CD4-positive, CD25-positive, alpha-beta regulatory T cell (primary cell): ENCODE data around the gene ITGAL. TPM values are rescaled to one million over a fixed set of nuclear protein-coding genes. Genes with fewer than 3 reads are reported as not detected.
"Not testable (repeated sequence)": the region's sequence is repeated elsewhere in the genome, so short reads cannot be mapped to it uniquely, and the experiment has no call there.

ENCODE experiments used
- ATAC-seq, 2 donors: fragments of 150-1000 bp; cut with Tn5 transposase; one replicate each; pipeline ENCODE4 v1.10.0; 2021; ENCODE audit warnings: low read depth in 2 of 2, moderate number of reproducible peaks in 2 of 2, moderate library complexity in 1 of 2
- DNase-seq, 3 donors: peaks; one replicate each; pipeline versions ENCODE4 v3.0.0 to v3.0.0-alpha.2; 2012 to 2022; ENCODE audit warnings: mixed read lengths in 1 of 3
- H3K27ac ChIP-seq: one replicate; pipeline ENCODE4 v1.7.0; 2013; ENCODE audit warnings: mild to moderate bottlenecking, low read length; ENCODE audit not compliant: insufficient read depth, poor library complexity, severe bottlenecking
- H3K27me3 ChIP-seq: one replicate; pipeline ENCODE4 v1.7.0; 2013; ENCODE audit warnings: low read length; ENCODE audit not compliant: control insufficient read depth, insufficient read depth
- H3K36me3 ChIP-seq: one replicate; pipeline ENCODE4 v1.7.0; 2013; ENCODE audit warnings: mild to moderate bottlenecking, low read length, moderate library complexity; ENCODE audit not compliant: control insufficient read depth, insufficient read depth
- H3K4me1 ChIP-seq: 2 replicates; pipeline ENCODE4 v1.7.0; 2013; ENCODE audit warnings: mild to moderate bottlenecking, low read length; ENCODE audit not compliant: insufficient read depth, control insufficient read depth, poor library complexity, severe bottlenecking
- H3K4me3 ChIP-seq: one replicate; pipeline ENCODE4 v1.7.0; 2013; ENCODE audit warnings: low read depth, mild to moderate bottlenecking, low read length, moderate library complexity
- H3K9me3 ChIP-seq, 2 experiments: 1 replicate in 1 of 2; 2 replicates in 1 of 2; pipeline ENCODE4 v1.7.0; 2013; ENCODE audit warnings: low read length in 2 of 2, mild to moderate bottlenecking in 1 of 2, moderate library complexity in 1 of 2; ENCODE audit not compliant: control insufficient read depth in 2 of 2
- H3K27ac Mint-ChIP-seq, 3 donors: one replicate each; pipeline ENCODE4 v1.8.0; 2020 to 2022; ENCODE audit warnings: mild to moderate bottlenecking in 3 of 3, mixed read lengths in 3 of 3, moderate library complexity in 2 of 3
- H3K27me3 Mint-ChIP-seq: one replicate; pipeline ENCODE4 v1.8.0; 2022; ENCODE audit warnings: mild to moderate bottlenecking, mixed read lengths
- H3K36me3 Mint-ChIP-seq: one replicate; pipeline ENCODE4 v1.8.0; 2020; ENCODE audit warnings: mixed read lengths
- H3K4me1 Mint-ChIP-seq, 4 donors: one replicate each; pipeline ENCODE4 v1.8.0; 2020 to 2022; ENCODE audit warnings: mixed read lengths in 4 of 4, mild to moderate bottlenecking in 1 of 4
- H3K4me3 Mint-ChIP-seq, 4 donors: one replicate each; pipeline ENCODE4 v1.8.0; 2020 to 2022; ENCODE audit warnings: mild to moderate bottlenecking in 4 of 4, mixed read lengths in 4 of 4, moderate library complexity in 3 of 4
- H3K9me3 Mint-ChIP-seq, 7 donors: one replicate each; pipeline ENCODE4 v1.8.0; 2020 to 2022; ENCODE audit warnings: mixed read lengths in 7 of 7, mild to moderate bottlenecking in 3 of 7, moderate library complexity in 2 of 7
- polyA plus RNA-seq, 4 donors: library from polyadenylated mRNA; unstranded; fragments of 300-500 nt; fragmentation: Illumina TruSeq; gene quantifications; one replicate each; pipeline ENCODE4 v1.2.3, GENCODE V29; 2021
- total RNA-seq: library from RNA; stranded (reverse); gene quantifications from one replicate; pipeline ENCODE4 v1.2.3, GENCODE V29; 2022

ITGAL gene
- total and polyA plus RNA-seq, 5 donors from 2014 or later, result 106 to 393 (median 125) TPM

DNA sequence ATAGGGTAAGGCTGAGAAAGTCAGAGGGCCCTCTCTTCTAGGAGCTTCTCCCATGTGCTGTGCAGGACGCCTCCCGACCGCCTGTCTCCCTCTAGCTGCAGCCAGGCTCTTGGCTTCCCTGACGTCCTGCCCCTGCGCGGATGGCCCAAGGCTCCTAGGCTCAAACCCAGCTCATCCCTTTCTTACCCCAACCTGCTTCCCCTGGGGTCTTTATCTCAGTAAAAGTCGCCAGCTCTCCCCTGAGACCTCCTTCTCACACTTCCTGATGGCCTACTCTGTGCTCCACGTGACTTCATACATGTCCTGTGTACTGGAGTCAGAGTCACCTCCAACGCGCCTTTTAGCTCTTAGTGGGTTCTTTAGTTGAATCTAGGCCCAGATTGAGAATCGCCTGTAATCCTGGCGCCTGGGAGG is 63.2 kb downstream of the ITGAL start:
- peak overlapping the region; percentile 96 to 99 (median 98) for H3K27ac Mint-ChIP-seq
- H3K36me3 ChIP-seq, result peaks cover 5% of the 10 kb centered on the region
- no peaks in the 10 kb centered on the region for H3K27me3 Mint-ChIP-seq
- peaks cover 32% of the 10 kb centered on the region for H3K4me1 ChIP-seq
- H3K4me1 Mint-ChIP-seq, result peaks cover 10 to 51% (median 25%) of the 10 kb centered on the region in 4 donors
- peak overlapping the region; percentile 89 to 99 (median 96) for H3K4me3 Mint-ChIP-seq
- peak overlapping the region; percentile 94 for H3K4me3 ChIP-seq
- peak overlapping the region; percentile 90 for H3K27ac ChIP-seq
- no peaks in the 10 kb centered on the region for H3K9me3 Mint-ChIP-seq
- no peaks in the 10 kb centered on the region for H3K9me3 ChIP-seq
- ATAC-seq (peak; percentile 50 to 52), DNase-seq (peak; percentile 34 to 81 (median 45))
- peaks cover 13% of the 10 kb centered on the region for H3K36me3 Mint-ChIP-seq
- no peaks in the 10 kb centered on the region for H3K27me3 ChIP-seq

DNA sequence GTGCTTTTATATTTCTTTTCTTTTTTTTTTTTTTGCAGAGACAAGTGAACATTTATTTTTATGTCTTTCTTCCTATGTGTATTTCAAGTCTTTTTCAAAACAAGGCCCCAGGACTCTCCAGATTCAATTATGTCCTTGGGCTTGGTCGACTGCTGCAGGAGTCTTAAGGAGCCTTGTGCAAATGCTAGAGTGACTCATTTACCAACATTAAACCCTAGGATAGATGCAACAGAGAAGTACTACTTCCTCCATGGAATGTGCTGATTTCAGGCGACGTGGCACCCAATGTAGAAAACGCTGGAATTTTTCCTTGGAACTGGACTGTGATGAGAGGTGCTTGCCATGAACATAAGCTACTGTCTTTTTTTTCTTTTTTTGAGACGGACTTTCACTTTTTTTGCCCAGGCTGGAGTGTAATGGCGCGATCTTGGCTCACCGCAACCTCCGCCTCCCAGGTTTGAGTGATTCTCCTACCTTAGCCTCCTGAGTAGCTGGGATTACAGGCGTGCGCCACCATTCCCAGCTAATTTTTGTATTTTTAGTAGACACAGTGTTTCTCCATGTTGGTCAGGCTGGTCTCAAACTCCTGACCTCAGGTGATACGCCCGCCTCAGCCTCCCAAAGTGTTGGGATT is 64.0 kb downstream of the ITGAL start:
- peak overlapping the region; percentile 90 for H3K27ac ChIP-seq
- H3K4me1 Mint-ChIP-seq, result peaks cover 10 to 50% (median 25%) of the 10 kb centered on the region in 4 donors
- DNase-seq, H3K9me3 ChIP-seq, H3K36me3 ChIP-seq, H3K27me3 Mint-ChIP-seq, H3K27me3 ChIP-seq, ATAC-seq, H3K9me3 Mint-ChIP-seq, H3K36me3 Mint-ChIP-seq: not testable (repeated sequence)
- H3K4me3 ChIP-seq, result peak overlapping the region; percentile 94
- peak overlapping the region; percentile 96 to 99 (median 98) for H3K27ac Mint-ChIP-seq
- peaks cover 32% of the 10 kb centered on the region for H3K4me1 ChIP-seq
- H3K4me3 Mint-ChIP-seq, result peak overlapping the region; percentile 89 to 99 (median 96)

DNA sequence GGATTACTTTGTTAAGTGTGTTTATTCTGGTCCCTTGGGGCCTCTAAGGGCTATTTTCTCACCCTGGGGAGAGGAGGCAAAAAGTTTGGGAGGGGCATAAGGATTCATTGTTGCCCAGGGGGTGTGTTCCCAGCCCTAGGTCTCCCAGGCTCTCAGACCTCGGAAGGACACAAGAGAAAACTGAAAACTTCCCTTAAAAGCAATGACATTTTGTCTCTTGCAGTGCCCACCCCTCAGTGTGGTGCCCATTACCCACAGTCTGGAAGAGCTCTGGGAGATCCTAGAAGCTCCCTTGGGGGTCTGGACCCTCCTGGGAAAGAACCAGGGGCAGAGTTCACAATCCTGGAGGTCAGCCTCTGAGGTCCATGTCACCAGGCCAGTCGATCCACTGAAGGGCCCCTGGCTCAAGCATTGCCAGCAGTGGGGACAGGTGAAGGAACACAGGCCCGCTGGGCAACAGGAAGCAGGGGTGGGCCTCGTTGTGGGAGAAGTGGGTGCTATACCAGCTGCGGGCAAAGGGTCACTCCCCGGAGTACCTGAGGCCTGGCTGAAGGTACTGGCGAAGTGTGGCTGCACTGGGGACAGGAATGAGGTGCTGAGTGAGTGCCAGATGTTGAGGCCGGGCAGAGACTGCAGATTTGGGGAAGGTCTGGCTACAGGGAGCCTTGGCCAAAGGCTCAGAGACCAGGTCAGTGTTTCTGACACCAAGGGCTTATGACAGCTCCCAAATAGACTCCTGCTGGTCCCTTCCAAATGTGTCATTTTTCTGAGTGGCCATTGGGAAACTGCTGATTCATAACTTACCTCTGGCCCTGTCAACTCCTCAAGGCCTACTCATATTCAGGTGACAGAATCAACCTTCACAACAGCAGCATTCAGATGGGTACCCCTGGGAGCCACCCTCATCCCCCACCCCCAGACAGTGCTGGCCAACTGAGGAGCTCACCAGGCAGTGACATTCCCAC is 66.7 kb downstream of the ITGAL start:
- Histone ChIP-seq H3K36me3 (no peaks in the 10 kb centered on the region), H3K27ac (no peak overlapping the region), H3K27me3 (no peaks in the 10 kb centered on the region), H3K4me3 (no peak overlapping the region), H3K9me3 (no peaks in the 10 kb centered on the region), H3K4me1 (peaks cover 18% of the 10 kb centered on the region)
- Mint-ChIP-seq H3K27ac (no peak overlapping the region), H3K9me3 (no peaks in the 10 kb centered on the region), H3K4me1 (peaks cover 10 to 38% (median 22%) of the 10 kb centered on the region in 4 donors), H3K36me3 (peaks cover 5% of the 10 kb centered on the region), H3K27me3 (no peaks in the 10 kb centered on the region), H3K4me3 (peak overlapping the region in 1 of 4 donors; percentile 11)
- ATAC-seq (no peak), DNase-seq (no peak)

DNA sequence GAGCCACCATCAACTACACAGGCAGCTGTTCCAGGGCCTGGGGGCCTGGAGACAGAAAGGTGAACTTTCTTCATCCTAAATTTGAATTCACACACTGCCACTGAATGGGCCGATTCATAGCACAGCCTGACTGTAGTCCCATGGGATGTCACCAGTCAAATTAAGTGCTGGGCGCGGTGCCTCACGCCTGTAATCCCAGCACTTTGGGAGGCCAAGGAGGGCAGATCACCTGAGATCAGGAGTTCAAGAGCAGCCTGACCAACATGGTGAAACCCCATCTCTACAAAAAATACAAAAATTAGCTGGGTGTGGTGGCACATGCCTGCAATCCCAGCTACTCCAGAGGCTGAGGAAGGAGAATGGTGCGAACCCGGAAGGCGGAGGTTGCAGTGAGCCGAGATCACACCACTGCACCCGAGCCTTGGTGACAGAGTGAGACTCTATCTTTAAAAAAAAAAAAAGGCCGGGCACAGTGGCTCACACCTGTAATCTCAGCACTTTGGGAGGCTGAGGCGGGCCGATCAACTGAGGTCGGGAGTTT is 67.5 kb downstream of the ITGAL start:
- not testable (repeated sequence) for H3K9me3 ChIP-seq, ATAC-seq, H3K27me3 Mint-ChIP-seq, H3K36me3 Mint-ChIP-seq, H3K27ac ChIP-seq, H3K9me3 Mint-ChIP-seq, H3K27me3 ChIP-seq, H3K27ac Mint-ChIP-seq, H3K4me3 ChIP-seq, H3K36me3 ChIP-seq, DNase-seq
- Mint-ChIP-seq H3K4me3 (peak overlapping the region in 1 of 4 donors; percentile 11), H3K4me1 (peaks cover 9 to 35% (median 19%) of the 10 kb centered on the region in 4 donors)
- peaks cover 14% of the 10 kb centered on the region for H3K4me1 ChIP-seq

DNA sequence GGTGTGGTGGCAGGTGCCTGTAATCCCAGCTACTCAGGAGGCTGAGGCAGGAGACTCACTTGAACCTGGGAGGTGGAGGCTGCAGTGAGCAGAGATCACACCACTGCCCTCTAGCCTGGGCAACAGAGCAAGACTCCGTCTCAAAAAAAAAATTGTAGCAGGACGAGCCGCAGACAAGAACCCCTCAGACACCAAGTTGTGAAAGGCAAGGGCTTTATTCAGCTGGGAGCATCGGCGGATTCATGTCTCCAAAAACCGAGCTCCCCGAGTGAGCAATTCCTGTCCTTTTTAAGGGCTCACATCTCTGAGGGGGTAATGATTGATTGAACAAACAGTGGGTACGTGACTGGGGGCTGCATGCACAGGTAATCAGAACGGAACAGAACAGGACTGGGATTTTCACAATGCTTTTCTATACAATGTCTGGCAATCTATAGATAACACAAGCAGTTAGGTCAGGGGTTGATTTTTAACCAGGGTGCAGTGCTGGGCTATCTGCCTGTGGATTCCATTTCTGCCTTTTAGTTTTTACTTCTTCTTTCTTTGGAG is 68.4 kb downstream of the ITGAL start:
- not testable (repeated sequence) for H3K4me3 ChIP-seq, H3K9me3 Mint-ChIP-seq, H3K27me3 ChIP-seq, DNase-seq, H3K4me1 ChIP-seq, ATAC-seq, H3K27ac Mint-ChIP-seq, H3K36me3 ChIP-seq, H3K36me3 Mint-ChIP-seq, H3K27ac ChIP-seq, H3K4me3 Mint-ChIP-seq, H3K9me3 ChIP-seq, H3K27me3 Mint-ChIP-seq
- peaks cover 4 to 29% (median 14%) of the 10 kb centered on the region in 4 donors for H3K4me1 Mint-ChIP-seq

DNA sequence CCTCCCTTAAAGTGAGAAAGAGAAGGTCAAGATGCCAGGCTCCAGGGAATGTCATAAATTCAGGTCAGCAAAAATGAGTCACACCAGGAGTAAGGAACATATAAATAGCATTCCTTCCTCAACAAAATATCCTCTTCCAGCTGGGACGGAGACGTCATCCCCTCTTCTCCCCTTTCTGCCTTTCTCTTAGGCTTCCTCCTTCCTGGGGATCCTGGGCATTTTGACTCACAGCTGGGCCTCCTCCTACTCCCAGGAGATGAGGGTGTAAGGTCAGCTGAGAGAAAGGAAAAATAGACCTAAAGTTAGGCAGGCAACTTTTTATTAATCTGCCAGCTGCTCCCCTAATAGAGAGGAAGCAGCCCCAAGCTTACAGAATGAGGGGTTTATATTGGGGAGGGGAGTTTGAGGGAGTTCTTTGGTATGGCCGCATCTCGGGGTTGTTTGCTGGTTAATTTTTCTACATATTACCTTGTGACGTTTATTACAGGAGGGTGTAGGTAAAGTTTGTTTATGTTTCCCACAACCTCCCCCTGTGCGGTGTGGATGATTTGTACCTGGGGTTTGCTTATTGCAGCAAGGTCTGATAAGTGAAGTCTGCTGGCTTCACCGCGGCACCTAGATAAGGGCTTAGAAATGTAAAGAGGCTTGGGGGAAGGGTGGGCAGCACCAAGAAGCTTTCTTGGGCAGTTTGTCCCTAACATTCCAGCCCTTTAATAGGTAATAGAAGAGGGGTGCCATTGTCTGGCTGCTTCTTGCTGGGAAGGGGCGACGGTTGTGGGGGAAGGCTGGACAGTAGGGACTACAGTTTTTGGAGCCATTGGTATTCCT is 69.2 kb downstream of the ITGAL start:
- no peaks in the 10 kb centered on the region for H3K27me3 Mint-ChIP-seq
- no peaks in the 10 kb centered on the region for H3K9me3 ChIP-seq
- H3K4me1 ChIP-seq, result no peaks in the 10 kb centered on the region
- ATAC-seq (no peak), DNase-seq (no peak)
- peaks cover 0 to 23% (median 9%) of the 10 kb centered on the region in 4 donors for H3K4me1 Mint-ChIP-seq
- no peak overlapping the region for H3K27ac ChIP-seq
- peaks cover 5% of the 10 kb centered on the region for H3K36me3 Mint-ChIP-seq
- H3K4me3 Mint-ChIP-seq, result no peak overlapping the region
- no peak overlapping the region for H3K4me3 ChIP-seq
- no peaks in the 10 kb centered on the region for H3K36me3 ChIP-seq
- no peaks in the 10 kb centered on the region for H3K9me3 Mint-ChIP-seq
- H3K27ac Mint-ChIP-seq, result no peak overlapping the region
- no peaks in the 10 kb centered on the region for H3K27me3 ChIP-seq

DNA sequence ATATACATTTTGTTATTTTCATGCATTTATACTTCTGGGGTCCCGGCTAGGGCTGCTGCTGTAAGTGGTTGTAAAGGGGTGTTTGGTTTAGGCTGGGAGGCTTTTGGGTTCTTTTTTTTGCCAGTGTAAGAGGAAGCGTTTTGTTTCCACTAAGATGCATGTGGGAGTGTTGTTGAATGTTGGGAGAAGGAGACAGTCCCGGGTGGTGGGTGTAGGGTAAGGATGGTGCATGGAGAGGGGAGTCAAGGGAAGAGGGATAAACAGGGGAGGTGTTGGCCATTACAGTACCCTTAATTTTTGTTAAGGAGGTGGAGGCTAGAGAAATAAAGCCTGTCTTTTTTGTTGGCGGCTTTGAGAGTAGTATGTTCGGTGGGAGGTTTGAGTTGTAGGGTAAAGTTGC is 70.5 kb downstream of the ITGAL start:
- DNase-seq (no peak), ATAC-seq (no peak)
- no peaks in the 10 kb centered on the region for H3K36me3 ChIP-seq
- Mint-ChIP-seq H3K4me3 (no peak overlapping the region), H3K27me3 (no peaks in the 10 kb centered on the region), H3K27ac (no peak overlapping the region), H3K9me3 (no peaks in the 10 kb centered on the region), H3K36me3 (no peaks in the 10 kb centered on the region), H3K4me1 (peaks cover 0 to 15% (median 2%) of the 10 kb centered on the region in 4 donors)
- no peaks in the 10 kb centered on the region for H3K9me3 ChIP-seq
- H3K4me3 ChIP-seq, result no peak overlapping the region
- H3K4me1 ChIP-seq, result no peaks in the 10 kb centered on the region
- no peaks in the 10 kb centered on the region for H3K27me3 ChIP-seq
- H3K27ac ChIP-seq, result no peak overlapping the region
